ENCODE measurements around the gene FILIP1.

Gene FILIP1

DNA sequence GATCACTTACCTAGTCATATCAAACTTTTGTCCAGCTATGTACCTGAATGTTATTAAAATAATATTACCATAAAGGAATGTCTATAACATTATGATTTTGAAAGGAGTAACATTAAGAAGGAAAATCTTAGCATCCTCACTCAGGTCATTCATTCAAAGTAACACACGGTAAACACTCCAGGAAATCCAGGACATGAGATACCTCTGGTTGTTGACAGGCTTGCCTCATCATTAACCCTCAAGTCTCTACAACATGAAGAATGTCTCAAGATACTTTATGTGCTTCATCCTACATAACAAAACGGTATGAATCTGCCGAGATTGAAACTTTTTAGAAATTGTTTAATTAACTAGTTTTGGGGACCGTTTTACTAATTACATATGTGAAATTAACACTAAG is 690 bp upstream of the FILIP1 start:
- no peak for DNase-seq

DNA sequence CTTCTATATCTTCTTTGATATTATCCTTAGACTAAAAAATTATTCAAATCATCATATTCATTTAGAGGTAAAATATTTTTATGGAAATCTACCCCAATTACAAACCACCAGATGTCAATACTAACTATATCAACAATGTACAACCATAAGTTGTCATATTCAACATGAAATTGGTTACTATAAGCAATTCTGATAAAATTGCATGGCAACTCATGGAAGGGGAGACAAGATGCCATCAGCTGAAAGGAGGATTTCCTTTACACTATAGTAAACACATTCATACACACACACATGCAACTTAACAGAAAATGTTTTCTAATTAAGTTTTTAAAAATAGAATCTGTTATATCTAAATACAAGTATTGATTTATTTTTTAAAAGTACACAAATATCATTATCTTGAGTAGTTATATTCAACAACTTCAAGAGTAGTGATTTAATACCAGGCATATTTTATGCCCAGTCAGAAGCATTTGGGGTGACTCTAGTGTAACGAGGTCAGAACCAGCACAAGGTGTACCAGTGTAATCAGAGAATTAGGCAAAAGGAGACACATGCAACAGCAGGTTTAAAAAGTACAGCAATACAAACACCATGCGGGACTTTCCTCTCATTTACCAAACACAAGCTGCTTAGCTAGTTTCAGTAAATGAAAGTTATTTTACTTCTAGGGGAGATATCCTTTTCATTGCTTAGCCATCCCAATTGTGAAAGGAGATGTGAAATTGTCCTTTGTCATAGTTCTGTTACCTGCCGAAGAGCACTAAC is 1.0 kb downstream of the FILIP1 start:
- DNase-seq = no peak

DNA sequence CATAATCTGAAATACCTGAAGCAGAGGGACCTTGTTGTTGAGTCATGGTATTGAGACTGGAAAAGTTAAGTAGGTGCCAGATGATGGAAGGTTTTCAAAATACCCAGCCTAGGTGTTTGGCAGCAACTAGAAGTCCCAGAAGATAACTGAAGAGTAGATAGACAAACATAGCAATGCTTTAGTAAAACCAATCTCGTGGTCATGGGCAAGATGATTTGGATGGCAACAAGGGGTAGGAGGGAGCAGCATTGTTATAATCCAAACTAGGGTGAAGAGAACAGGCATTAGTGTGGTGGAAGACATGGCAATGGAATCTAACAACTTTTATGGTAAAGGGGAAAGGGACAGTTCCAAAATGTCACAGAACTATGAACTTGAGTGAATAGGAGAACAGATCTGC is 2.3 kb downstream of the FILIP1 start:
- no peak for DNase-seq

DNA sequence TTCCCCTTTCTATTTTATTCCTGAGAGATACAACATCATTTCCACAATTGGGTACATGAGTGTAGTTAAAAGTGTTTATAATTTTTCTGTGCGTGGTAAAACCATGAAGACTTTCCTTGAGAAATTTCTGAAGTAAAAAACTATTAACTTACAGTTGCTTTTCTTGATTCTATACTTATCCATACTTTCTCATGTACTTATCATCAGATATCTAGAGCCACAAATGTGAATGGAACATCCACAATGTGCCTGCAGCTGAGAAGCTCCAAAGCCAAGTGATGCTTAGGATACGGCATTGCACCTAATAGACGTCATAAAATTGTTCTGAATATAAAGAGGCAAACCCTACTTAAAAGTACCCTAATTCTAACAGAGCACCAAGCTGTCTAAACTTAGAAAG is 2.9 kb downstream of the FILIP1 start:
- no peak for DNase-seq

DNA sequence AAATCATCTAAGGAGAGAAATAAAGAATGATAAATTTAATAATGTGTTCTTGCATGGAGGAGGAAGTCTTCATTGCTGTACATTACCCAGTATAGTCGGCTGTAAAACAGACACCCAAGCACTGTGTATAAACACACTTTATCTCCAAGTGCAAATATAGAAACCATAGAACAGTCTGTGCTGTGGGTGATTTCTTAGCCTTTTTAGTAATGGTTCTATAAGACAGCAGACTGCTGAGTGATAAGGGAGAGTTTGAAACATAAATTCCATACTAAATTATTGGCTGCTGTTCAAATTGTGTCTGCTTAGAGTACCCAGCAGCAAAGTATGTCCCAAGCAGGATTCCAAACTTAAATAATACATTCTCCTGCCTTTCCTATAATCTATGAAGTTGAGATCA is 4.6 kb downstream of the FILIP1 start:
- no peak for DNase-seq

DNA sequence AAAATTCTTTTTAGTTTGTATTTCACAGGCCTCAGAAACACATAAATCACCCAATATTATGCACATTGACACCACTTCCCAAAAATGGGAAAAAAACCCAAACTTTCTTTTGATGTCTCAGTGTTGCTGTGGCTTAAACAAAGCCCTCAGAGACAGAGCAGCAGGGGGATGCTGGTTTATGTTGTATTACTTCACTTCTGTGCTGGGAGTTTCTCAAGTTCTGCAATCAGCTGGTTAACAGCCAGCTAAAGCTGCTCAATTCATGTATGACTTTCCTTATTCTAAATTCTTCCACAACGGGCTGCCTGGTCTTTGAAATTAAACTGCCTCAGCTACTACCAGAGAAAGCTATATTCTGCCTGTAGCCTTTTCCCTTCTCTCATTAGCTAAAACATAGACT is 5.6 kb downstream of the FILIP1 start:
- no peak for DNase-seq

DNA sequence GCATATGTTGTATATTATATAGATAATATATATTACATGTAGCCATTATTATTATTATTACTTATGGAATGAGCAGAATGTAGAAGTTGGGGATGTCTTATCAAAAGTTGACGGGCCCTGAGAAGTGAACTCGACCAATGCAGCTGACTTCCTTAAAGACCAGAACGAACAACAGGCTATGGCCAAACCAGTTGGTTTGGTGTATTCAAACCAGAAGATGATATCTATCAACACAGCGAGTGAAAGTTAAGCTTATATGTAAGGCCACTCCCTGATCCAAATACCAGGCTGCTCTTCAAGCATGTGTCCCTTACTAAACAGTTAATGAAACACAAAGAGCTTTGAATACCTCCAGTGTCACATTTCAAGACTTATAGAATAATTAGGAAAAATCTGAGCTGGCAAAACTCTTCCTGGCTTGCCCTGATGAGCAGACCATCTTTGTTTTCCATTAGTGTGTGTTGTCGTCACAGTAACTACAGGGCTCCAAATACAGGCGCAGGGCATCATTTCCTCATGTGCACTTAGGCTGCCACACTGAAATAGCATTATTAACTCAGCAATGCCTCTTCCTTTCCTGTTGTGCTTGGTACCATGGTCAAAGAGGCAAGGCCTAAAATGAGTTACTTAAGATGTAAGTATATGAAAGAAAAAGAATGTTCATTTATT is 6.6 kb downstream of the FILIP1 start:
- DNase-seq = no peak

DNA sequence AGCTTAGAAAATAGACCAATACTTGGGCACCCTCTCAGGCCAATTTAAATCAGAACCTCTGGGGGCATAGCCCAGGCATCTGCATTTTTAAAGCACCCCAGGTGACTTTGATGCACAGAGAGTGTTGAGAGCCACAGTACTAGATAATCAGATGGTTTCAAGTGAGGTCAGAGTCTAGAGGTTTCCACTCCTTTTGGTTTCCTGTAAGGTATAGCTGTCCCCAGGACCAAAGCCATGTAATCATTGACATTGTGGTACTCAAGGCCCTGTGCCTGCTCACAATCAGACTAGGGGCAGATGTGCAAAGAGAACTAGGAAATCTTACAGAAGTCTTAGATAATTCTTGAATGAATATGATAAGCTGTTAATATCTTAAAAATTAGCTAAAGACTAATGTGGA is 9.1 kb downstream of the FILIP1 start:
- no peak for DNase-seq

DNA sequence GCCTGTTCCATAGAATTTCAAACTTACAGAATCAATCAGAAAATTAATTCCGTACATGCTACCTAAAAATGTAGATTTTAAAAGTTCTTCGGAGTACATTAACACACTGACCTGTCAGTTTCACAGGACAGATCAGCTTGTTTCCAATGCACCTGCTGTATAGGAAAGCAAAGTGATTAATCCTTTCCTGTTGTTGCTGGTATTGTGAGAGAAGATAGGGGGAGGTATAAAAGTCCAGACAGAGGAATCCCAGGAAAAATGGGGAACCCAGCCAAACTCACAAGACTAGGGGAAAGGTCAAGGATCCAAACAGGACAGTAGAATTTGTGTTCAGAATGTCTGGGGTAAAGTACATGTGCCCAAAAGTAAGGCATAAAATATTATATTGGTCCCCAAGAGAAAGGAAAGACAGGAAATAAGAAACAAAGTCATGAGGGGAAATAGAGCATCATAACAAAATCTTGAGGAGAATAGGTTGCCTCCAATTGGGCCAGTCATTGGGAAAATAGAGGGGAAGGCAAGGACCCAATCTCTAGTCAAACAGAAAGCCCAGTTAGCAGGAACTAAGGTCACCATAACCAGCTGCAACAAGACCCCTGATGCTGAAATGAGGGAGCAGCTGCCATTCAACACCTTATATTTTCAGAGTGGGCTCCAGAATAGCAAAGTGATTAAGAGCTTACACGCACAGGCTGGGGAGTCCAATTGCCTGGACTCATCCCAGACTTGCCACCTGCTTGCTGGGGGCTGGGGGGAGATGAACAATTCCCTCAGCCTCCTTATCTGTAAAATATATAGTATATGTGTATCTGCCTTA is 10.3 kb downstream of the FILIP1 start:
- DNase-seq = no peak

DNA sequence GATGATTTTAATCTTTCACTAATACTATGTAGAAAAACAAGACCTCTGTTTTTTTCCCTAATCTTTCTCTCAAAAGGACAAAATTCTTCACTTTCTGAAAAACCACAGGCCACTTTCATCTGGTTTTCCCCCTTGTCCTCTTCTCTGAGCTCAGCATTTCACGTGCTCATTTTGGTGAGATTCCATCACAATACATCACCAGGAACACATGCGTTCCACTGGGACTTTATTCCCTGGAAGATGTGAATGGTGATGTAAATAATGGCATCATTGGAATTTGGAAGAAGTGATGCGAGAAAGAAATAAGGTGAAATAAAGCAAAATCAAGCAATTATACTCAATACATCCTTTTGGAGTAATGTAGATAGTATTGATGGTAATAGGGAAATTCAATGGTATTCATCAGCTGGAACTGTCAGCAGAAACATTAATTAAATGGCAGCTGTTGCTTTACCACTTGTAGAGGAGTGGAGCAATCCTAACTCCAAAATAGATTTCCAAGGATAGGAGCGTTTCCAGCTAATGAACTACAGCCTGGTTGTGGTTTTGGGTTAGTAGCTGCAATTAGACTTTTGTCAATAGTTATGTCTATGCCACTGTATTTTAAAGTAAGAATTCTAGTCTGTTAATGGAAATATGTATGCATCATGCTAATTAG is 11.5 kb downstream of the FILIP1 start:
- no peak for DNase-seq

DNA sequence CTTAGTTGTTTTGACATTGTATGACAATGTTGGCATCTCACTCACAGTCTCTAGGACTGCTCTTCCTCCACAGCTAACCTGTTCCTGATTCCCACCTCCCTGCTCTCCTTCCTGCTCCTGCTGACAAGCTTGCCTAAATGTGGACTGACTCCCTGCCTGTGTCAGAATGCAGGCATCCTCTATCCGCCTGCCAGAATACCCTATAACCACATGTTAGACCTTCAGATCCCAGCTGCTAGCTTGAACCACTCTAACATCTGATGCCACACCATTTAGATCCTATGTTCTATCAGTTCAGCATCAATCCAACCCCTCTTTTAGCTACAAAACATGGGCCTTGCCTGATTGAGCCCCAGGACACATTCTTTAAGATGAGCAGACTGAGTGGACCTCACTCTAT is 12.2 kb downstream of the FILIP1 start:
- DNase-seq = no peak

DNA sequence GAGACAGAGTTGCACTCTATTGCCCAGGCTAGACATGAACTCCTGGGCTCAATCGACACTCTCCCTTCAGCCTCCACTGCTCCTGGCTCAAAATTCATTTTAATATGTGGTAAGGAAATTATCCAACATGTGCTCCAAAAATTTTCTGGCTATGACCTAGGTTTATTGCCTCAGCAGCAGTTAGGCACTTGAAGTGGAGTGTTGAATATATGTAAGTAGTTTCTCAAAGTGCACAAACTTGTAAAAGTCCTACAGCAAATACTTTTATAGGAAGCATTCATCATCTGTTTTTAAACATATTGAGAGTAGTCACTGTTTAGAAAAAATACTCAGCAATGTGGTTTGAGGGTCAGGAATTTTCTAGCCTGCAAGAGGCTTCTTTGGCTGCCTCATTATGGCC is 13.2 kb downstream of the FILIP1 start:
- no peak for DNase-seq

DNA sequence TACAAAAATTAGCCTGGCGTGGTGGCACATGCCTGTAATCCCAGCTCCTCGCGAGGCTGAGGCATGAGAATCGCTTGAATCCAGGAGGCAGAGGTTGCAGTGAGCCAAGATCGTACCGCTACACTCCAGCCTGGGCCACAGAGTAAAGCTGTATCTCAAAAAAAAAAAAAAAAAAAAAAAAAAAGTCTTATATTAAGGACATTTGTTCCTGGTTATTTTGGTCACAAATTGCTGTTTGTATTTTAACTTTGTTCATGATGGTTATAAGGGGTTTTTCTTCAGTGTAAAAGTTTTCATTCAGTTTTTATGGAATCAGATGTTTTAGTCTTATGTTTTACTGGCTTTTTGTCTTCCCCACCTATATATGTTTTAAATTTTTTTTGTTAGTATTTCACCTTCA is 13.9 kb downstream of the FILIP1 start:
- DNase-seq = no peak

DNA sequence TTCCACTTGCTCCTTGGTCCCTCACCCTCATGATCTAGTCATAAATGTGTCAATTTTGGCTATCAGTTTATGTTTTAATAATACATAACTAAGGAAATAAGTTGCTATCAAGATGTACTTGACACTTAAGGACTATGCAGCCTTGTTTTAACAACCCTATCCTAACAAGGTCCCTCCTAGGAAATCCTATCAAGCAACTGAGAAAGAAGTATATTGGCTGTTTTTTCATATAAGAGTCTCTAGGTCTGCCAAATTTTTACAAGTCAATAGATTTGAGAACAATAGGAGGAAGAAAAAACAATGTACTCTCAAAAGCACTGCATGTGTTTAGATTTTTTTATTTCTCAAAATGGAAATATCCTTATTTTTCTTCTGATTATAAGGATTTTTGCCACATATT is 14.7 kb downstream of the FILIP1 start:
- no peak for DNase-seq

DNA sequence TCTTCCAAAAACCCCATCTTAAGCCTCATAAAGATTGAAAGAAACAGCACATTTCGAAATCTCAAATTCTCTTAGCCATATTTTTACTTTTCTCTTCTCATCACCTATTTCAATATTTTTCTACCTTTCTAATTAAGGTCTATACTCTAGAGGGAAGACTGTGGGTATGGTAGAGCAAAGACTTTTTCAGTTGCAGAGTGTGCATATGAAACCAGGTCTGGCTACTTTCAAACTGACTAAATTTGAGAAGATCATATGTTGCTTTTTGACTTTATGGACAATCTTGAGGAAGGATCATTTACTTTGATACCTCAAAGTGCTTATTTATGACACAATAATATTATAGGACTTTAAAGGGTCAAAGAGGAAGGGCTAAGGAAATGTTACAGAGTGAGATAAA is 20.7 kb downstream of the FILIP1 start:
- no peak for DNase-seq

DNA sequence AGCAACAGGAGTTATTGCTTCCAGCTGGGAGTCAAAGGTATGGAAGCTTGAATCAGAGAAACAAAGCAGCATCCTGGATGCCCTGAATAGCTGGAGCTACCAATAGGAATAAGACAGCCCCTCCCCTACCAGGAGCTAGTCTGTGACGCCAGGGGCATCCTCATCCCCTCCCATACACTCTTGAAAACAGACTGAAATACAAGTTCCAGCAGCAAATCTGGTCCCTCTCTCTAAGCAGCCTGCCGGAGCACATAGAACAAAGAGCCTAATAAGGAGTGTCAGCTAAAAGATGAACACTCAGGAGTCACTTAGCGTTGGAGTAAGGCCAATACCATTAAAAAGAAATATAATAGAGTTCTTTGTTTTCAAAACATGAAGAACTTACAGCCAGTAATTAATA is 25.6 kb downstream of the FILIP1 start:
- DNase-seq = no peak

DNA sequence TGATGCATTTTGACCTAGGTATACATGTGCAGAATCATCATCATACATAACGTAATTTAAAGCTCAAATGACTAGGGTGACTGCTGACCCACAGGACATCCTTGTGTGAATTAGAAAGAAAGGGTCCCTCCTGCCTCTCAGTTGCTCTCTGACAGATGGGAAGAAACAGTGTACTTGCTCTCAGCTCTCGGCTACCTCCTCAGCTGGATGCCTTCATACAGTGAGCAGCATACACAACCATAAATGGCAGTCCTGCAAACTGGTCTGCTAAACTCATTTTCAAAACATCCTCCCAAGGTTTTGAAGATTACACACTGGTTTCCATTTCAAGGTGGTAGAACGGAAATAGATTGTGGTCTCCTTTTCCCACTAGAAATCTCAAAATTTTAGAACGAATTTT is 26.3 kb downstream of the FILIP1 start:
- DNase-seq = no peak

DNA sequence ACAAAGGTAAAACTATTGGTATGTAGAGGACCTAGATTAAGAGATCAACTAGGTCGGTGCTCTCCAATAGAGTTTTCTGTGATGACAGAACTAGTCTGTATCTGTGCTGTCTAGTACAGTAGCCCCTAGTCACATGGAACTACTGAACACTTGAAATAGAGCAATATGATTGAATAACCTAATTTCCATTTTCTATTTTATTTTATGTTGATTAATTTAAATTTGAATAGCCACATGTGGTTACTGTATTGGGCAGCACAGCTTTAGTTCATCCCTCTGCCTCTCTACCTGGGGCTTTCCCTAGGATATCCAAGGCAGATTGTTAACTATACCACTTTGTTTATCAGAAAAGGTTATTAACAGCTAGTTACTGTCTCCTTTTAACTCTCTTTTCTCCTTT is 27.0 kb downstream of the FILIP1 start:
- no peak for DNase-seq

DNA sequence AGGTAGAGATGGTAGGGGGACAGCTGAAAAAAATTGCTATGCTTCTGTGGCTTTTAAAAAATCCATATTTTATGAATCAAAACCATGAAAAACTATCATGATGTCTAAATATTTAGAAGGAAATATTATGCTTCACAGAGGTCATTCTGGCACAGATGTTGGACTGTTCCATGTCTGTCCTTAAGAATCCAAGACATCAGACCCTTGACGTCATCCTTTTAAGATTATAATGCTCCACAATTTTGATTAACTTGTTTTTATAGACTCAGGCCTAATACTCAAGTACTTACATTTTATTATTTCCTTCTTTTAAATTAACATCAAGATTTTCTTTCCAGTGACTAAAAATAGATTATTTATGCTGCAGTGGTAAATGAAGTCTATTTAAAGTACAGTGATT is 29.7 kb downstream of the FILIP1 start:
- DNase-seq = no peak

DNA sequence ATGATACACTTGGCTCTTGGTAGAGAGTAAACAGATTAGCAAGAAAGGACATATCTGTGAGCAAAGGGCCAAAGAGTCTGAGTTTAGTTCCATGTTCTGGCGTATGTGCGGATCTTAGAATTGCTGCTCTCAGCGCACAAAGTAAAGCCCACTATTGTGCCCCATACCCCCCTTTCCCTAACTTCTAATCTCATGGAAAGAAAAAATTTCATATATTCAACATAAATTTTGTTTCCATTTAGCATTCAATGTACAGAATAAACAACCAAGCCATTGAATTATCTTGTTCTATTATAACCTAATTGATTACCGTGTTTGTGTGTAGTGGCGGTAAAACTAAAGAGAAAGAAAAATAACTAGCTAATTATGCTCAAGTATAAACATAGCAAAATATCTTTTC is 30.5 kb downstream of the FILIP1 start:
- no peak for DNase-seq

DNA sequence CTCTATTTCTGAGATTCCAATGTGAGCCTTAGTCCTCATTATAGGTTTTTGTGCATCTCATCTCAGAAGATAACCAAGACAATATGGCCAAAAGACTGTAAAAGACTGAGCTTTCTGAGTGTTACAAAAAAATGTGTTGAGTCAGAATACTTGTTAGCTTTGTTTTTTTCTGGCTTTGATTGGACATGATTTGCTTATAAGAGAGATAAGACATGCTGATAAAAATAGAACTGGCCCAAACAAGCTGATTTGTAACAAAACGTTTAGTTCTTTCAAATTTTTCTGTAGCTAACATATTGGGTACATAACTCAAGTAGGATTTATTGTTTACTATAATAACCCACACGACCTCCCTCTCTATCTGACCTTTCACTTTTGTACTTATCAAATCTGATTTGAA is 32.9 kb downstream of the FILIP1 start:
- DNase-seq = no peak

DNA sequence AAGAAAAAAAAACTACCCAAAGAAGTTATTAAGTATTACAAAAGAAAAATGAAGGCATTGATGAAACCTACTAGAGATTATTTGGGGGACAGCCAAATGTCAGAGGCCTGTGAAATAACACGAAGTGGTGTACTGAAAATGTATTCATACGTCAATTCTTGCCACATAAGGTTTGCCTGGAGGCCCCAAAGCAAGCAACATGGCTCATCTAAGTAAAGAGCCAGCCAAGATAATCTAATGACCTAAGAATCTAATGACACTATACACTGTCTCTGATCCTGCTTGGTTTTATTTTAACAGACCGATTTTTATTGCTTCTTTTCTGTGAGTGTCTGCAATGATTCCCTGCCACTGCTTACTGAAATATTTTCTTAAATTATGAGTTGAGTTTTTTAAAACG is 34.7 kb downstream of the FILIP1 start:
- DNase-seq = no peak

DNA sequence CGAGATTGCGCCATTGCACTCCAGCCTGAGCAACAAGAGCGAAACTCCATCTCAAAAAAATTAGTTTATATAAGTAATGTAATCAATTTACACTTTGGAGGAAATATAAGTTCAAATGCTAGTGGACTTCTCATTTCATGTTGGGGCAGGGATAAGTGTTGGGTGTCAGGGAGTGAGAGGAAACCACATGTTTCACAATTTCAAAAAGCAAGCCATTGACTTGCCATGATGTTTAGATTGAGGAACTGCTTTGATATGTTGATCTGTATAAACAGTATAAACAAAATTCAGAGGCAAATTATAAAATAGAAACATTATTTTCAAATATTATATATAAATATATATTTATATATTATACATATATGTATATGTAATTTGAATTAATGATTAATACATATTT is 42.7 kb downstream of the FILIP1 start:
- no peak for DNase-seq

Measured in activated gamma-delta T cell (primary cell).